ACC112 (cell line): Measurements from ENCODE around the gene POLR3K.

Experiments used
- H2AFZ ChIP-seq: fragments of 200-600 bp; sonication (generic); one replicate; pipeline ENCODE4 v1.6.0; 2017; ENCODE audit warnings: antibody characterized with exemption, low read length; ENCODE audit not compliant: unreplicated experiment
- H3K27ac ChIP-seq: fragments of 200-600 bp; sonication (generic); 2 replicates; pipeline ENCODE4 v1.5.1; 2014; ENCODE audit warnings: low read depth, mild to moderate bottlenecking, antibody characterized with exemption, low read length, moderate library complexity
- H3K27me3 ChIP-seq: fragments of 200-600 bp; sonication (generic); 2 replicates; pipeline ENCODE4 v1.6.1; 2014; ENCODE audit warnings: mild to moderate bottlenecking, antibody characterized with exemption, low read length, moderate library complexity, mixed read lengths; ENCODE audit not compliant: insufficient read depth
- H3K36me3 ChIP-seq: fragments of 200-600 bp; sonication (generic); 2 replicates; pipeline ENCODE4 v1.6.1; 2016; ENCODE audit warnings: mild to moderate bottlenecking, antibody characterized with exemption, low read length, moderate library complexity, mixed read lengths; ENCODE audit not compliant: insufficient read depth
- H3K4me1 ChIP-seq: fragments of 200-600 bp; sonication (generic); one replicate; pipeline ENCODE4 v1.6.1; 2016; ENCODE audit warnings: low read length, mixed read lengths; ENCODE audit not compliant: insufficient read depth, unreplicated experiment, control insufficient read depth
- H3K4me3 ChIP-seq: fragments of 200-600 bp; sonication (generic); 2 replicates; pipeline ENCODE4 v1.5.1; 2014; ENCODE audit warnings: mild to moderate bottlenecking, low read depth, low read length
- H3K79me2 ChIP-seq: fragments of 200-600 bp; sonication (generic); one replicate; pipeline ENCODE4 v1.6.0; 2016; ENCODE audit warnings: low read length; ENCODE audit not compliant: control insufficient read depth, unreplicated experiment, insufficient read depth

The POLR3K gene

GRCh38 chr16:53346-54236 lies at the start of gene POLR3K, which contains the start of gene SNRNP25:
POLR3K (minus strand) TSS chr16:53608; CDS start chr16:53586, 22 bp downstream.
SNRNP25 (plus strand) TSS chr16:53828; CDS start chr16:54017, 189 bp downstream.
- Histone ChIP-seq H2AFZ (peak within 1 kb of the TSS; percentile 54), H3K27ac (peak within 1 kb of the TSS; percentile 28; the same call in 1 of the 2 replicates), H3K4me1 (peaks cover 9% of the 10 kb centered on the region), H3K79me2 (peaks cover 22% of the 10 kb centered on the region), H3K36me3 (peaks cover 27% of the 10 kb centered on the region), H3K4me3 (peak within 1 kb of the TSS; percentile 85), H3K27me3 (no peaks in the 10 kb centered on the region)

- no peaks in the 10 kb centered on the region for H3K27me3 ChIP-seq
- H3K27ac ChIP-seq: peak overlapping the region; percentile 47; the same call in 1 of the 2 replicates
- no peaks in the 10 kb centered on the region for H3K79me2 ChIP-seq
- no peak overlapping the region for H2AFZ ChIP-seq
- H3K4me3 ChIP-seq: no peak overlapping the region
- H3K4me1 ChIP-seq: peaks cover 11% of the 10 kb centered on the region
- H3K36me3 ChIP-seq: peaks cover 3% of the 10 kb centered on the region; the same call in 1 of the 2 replicates
These were observed 48.9 kb upstream of the POLR3K start for GRCh38 chr16:102060-102855.

- H2AFZ ChIP-seq: no peak overlapping the region
- peak overlapping the region; percentile 47; the same call in 1 of the 2 replicates for H3K27ac ChIP-seq
- no peaks in the 10 kb centered on the region for H3K27me3 ChIP-seq
- no peak overlapping the region for H3K4me3 ChIP-seq
- peaks cover 11% of the 10 kb centered on the region for H3K4me1 ChIP-seq
- H3K36me3 ChIP-seq: peaks cover under 1% of the 10 kb centered on the region; the same call in 1 of the 2 replicates
- H3K79me2 ChIP-seq: no peaks in the 10 kb centered on the region
These were observed 48.2 kb upstream of the POLR3K start for GRCh38 chr16:101586-101985.

- Histone ChIP-seq H3K27me3 (no peaks in the 10 kb centered on the region), H3K79me2 (no peaks in the 10 kb centered on the region), H3K4me1 (peaks cover 11% of the 10 kb centered on the region), H3K36me3 (no peaks in the 10 kb centered on the region), H3K27ac (no peak overlapping the region), H3K4me3 (no peak overlapping the region), H2AFZ (no peak overlapping the region)
These were observed 47.6 kb upstream of the POLR3K start for GRCh38 chr16:100989-101388.

- no peak overlapping the region for H3K27ac ChIP-seq
- H3K4me3 ChIP-seq: no peak overlapping the region
- H2AFZ ChIP-seq: no peak overlapping the region
- H3K27me3 ChIP-seq: no peaks in the 10 kb centered on the region
- no peaks in the 10 kb centered on the region for H3K79me2 ChIP-seq
- H3K4me1 ChIP-seq: peaks cover 19% of the 10 kb centered on the region
- H3K36me3 ChIP-seq: peaks cover 4% of the 10 kb centered on the region; the same call in 1 of the 2 replicates
These were observed 44.4 kb upstream of the POLR3K start for GRCh38 chr16:97822-98221.

- no peak overlapping the region for H2AFZ ChIP-seq
These were observed 43.5 kb upstream of the POLR3K start for GRCh38 chr16:96935-97381.

GRCh38 chr16:94918-95265 lies 41.5 kb upstream of the POLR3K start:
- Histone ChIP-seq H2AFZ (no peak overlapping the region), H3K27ac (no peak overlapping the region), H3K4me1 (peaks cover 11% of the 10 kb centered on the region), H3K79me2 (no peaks in the 10 kb centered on the region), H3K4me3 (no peak overlapping the region), H3K27me3 (no peaks in the 10 kb centered on the region), H3K36me3 (peaks cover 4% of the 10 kb centered on the region; the same call in 1 of the 2 replicates)

More at GRCh38 chr16:96935-97381, 43.5 kb upstream of the POLR3K start:
- H3K4me3 ChIP-seq: no peak overlapping the region
- H3K27me3 ChIP-seq: no peaks in the 10 kb centered on the region
- H3K4me1 ChIP-seq: peaks cover 11% of the 10 kb centered on the region
- H3K27ac ChIP-seq: no peak overlapping the region
- peaks cover 4% of the 10 kb centered on the region; the same call in 1 of the 2 replicates for H3K36me3 ChIP-seq
- H3K79me2 ChIP-seq: no peaks in the 10 kb centered on the region

GRCh38 chr16:92431-93339 lies 39.3 kb upstream of the POLR3K start:
- Histone ChIP-seq H3K4me3 (no peak overlapping the region), H3K4me1 (peaks cover 11% of the 10 kb centered on the region), H3K27me3 (no peaks in the 10 kb centered on the region), H3K79me2 (no peaks in the 10 kb centered on the region), H2AFZ (no peak overlapping the region), H3K27ac (no peak overlapping the region), H3K36me3 (peaks cover 7% of the 10 kb centered on the region; the same call in 1 of the 2 replicates)

GRCh38 chr16:91484-91883 lies 38.1 kb upstream of the POLR3K start:
- H3K27ac ChIP-seq: no peak overlapping the region
- H3K27me3 ChIP-seq: no peaks in the 10 kb centered on the region
- H3K36me3 ChIP-seq: peaks cover 7% of the 10 kb centered on the region; the same call in 1 of the 2 replicates
- no peak overlapping the region for H2AFZ ChIP-seq
- H3K4me1 ChIP-seq: peaks cover 11% of the 10 kb centered on the region
- H3K4me3 ChIP-seq: no peak overlapping the region
- H3K79me2 ChIP-seq: no peaks in the 10 kb centered on the region
